ENCODE measurements around the gene FARSB.

FARSB gene

GRCh38 chr2:222669353-222669752 lies 13.5 kb upstream of the FARSB start:
- H3K27ac ChIP-seq: no peak overlapping the region
- DNase-seq (ENCODE audit: low read depth, low spot score): no peak

DNA sequence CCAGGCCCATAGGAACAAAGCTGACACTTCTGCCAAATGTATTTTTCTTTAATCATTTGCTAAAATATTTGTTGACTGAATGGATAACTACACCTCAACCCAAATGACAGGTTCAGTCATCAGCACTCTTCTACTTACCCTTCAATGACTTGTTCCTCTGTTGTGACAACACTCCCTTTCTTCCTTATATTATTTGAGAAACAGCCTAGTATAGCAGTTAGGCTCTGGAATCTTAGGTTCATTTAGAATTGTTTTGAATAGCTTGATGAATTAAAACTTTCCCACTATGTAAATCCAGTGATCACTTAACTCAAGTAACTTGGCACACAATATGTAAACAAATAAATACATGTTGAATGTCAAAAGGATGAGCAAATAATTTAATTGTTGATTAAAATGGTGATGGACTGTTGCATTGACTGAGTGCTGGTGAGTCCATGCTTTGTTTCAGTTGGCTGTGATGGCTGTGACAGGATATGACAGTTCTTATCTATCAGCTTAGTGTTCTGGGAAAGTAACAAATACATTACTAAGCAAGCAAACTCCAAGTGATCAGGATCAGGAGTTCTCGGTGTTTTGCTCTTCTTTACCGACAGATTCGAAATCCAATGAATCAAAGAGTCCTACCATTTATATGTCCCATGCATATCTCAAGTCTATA lies 12.7 kb upstream of the FARSB start:
- DNase-seq (ENCODE audit: low read depth, low spot score): no peak
- H3K27ac ChIP-seq: no peak overlapping the region

DNA sequence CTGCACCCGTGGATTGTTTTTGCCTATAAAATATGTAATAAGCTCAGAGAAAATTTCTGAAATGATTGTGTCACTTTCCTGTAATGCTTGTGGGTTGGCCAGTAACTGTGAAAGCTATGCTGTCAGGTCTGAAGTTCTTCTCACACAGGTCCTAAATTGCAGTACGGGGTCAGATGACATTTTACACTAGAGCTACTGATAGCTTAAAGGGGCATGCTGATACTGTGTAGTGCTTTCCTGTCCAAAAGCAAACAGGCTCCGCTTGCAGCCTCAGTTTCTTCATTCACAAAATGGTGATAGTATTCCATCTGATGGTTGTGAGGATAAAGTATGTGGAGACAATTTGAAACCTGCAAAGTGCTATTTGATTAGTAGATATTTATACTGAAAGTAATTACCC lies 7.6 kb upstream of the FARSB start:
- no peak overlapping the region for H3K27ac ChIP-seq
- DNase-seq (ENCODE audit: low read depth, low spot score): no peak

- no peak for DNase-seq (ENCODE audit: low read depth, low spot score)
- H3K27ac ChIP-seq: peak overlapping the region; percentile 87
Measured at GRCh38 chr2:222656526-222657446, 894 bp upstream of the FARSB start.

DNA sequence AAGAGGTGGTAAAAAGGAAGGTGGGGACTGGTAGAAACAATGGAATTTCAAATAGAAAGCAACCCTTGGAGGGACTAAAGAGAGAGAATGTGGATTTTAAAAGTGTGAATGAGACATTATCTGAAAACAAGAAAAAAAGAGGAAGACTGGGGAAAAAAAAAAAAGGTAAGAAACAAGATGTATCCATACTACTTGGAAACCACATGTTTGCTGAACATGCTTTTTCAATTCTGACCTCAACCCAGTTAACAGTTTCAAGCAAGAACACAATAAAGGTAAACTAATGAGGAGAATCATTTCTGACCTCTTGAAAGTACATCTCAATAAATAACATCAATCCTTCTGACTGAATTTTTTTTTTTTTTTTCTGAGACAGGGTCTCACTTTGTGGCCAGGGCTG lies 2.6 kb downstream of the FARSB start:
- peak overlapping the region; percentile 44 for H3K27ac ChIP-seq
- DNase-seq (ENCODE audit: low read depth, low spot score): no peak

GRCh38 chr2:222652491-222653255 lies 3.2 kb downstream of the FARSB start:
- no peak for DNase-seq (ENCODE audit: low read depth, low spot score)
- peak overlapping the region; percentile 44 for H3K27ac ChIP-seq

- DNase-seq (ENCODE audit: low read depth, low spot score): no peak
- peak overlapping the region; percentile 44 for H3K27ac ChIP-seq
Measured at GRCh38 chr2:222651718-222652418, 4.0 kb downstream of the FARSB start.

DNA sequence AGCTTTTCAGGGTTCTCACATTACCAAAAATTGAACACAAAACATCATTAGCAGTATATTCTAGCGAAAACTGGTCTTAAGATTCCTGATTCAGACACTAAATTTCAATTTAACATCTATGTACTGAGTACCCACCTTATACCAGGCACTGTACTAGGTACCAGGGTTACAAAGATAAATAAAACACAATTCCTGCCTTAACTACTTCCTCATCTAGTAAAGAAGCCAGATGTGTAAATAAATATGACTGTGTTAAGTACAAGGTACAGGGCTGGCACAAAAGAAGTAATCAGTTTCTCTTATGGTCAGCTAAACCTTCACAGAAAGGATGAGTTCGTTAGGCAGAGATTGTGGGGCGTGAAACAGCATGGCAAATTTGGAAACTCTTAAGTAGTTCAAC lies 6.1 kb downstream of the FARSB start:
- H3K27ac ChIP-seq: no peak overlapping the region
- DNase-seq (ENCODE audit: low read depth, low spot score): no peak

- DNase-seq (ENCODE audit: low read depth, low spot score): no peak
- H3K27ac ChIP-seq: no peak overlapping the region
Measured at GRCh38 chr2:222646008-222646407, 9.9 kb downstream of the FARSB start.

DNA sequence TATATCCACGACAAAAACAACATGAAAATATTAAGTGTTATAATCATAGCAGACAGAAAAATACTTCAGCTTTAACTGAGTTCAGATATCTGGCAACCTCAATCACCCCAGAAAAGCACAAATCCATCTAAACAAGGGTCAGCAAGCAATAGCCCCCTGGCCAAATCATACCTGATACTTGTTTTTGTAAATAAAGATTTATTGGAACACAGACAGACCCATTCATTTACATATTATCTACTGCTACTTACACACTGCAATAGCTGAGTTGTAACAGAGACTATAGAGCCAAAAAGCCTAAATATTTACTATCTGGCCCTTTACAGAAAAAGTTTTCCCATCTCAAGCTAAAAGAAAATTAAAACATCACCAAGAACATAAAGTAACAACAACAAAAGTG lies 12.8 kb downstream of the FARSB start:
- no peak for DNase-seq (ENCODE audit: low read depth, low spot score)

GRCh38 chr2:222641336-222641735 lies 14.6 kb downstream of the FARSB start:
- DNase-seq (ENCODE audit: low read depth, low spot score): no peak
- H3K27ac ChIP-seq: no peak overlapping the region

More for the DNA sequence above, 12.8 kb downstream of the FARSB start:
- no peak overlapping the region for H3K27ac ChIP-seq

DNA sequence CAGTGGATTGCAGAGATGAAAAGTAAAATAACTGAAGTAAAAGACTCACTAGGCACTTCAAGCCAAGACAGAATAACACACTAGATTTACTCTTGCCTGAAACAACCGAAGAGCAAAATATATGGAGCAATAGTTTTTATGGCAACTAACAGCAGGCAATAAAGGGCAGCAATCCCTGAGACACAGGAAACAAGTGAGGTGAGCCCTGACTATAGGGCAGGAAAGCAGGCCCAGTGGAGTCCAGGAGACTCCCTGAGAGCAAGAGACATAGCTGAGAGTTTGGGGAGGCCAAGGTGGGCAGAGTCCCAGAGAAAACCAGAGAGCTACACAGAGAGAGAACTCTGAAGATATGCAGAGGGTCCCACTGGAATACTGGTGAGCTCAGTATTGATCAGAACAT lies 18.8 kb downstream of the FARSB start:
- no peak overlapping the region for H3K27ac ChIP-seq
- DNase-seq (ENCODE audit: low read depth, low spot score): no peak

DNA sequence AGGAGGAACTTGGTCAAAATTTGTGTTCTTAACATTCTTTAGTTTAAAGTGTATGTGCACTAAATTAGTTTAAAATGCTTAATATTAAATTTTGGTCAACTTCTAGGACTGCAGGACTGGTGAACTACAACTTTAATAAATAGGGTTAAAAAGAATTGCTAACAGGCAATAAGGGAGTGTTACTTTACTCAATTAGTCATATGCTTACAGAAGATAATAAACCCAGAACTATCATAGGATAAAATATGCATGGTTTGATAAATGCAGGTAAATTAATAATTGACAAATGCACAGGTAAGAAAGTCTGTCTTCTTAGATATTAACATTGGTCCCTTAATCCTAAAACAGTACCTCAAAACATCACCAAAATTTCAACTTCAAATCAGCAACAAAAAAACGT lies 20.6 kb downstream of the FARSB start:
- H3K27ac ChIP-seq: no peak overlapping the region
- no peak for DNase-seq (ENCODE audit: low read depth, low spot score)

DNA sequence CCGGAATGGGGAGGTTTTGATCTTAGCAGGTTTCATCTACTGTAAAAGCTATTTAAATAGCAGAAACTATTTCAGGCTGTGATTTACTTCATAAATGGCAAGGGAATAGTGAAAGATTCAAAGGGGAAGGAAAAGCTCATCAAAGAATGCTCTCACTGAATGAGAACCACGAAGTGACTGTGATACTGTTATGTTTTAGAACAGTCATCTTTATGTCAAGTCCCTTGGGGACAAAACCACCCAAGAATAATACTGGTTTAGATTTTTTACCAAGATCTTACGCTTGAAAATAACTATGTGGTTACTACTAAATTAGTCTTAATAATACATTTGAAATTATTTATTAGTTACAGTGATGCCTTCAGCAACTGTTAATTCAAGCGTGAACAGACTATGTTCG lies 28.1 kb downstream of the FARSB start:
- H3K27ac ChIP-seq: no peak overlapping the region
- DNase-seq (ENCODE audit: low read depth, low spot score): no peak

GRCh38 chr2:222623756-222624309 lies 32.1 kb downstream of the FARSB start:
- no peak overlapping the region for H3K27ac ChIP-seq
- no peak for DNase-seq (ENCODE audit: low read depth, low spot score)

GRCh38 chr2:222622910-222623309 lies 33.0 kb downstream of the FARSB start:
- H3K27ac ChIP-seq: no peak overlapping the region
- DNase-seq (ENCODE audit: low read depth, low spot score): no peak

GRCh38 chr2:222621893-222622292 lies 34.0 kb downstream of the FARSB start:
- H3K27ac ChIP-seq: no peak overlapping the region
- DNase-seq (ENCODE audit: low read depth, low spot score): no peak

DNA sequence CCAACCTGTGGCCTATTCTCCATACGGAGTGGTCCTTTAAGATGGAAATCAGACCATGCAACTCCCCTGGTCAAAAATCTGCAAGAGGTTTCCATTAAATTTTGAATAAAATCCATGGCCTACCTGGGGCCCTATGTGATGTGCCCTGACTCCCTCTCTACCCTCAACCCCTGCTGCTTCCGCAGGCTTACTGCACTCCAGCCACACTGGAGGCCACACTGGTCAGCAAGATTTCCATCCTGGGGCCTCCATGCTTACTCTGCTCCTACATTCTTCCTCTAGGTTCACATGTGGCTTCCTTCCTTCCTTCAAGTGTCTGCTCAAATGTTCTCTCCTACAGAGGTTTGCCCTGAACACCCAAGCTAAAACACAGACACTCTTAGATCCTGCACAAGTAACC lies 40.6 kb downstream of the FARSB start:
- DNase-seq (ENCODE audit: low read depth, low spot score): no peak
- H3K27ac ChIP-seq: no peak overlapping the region

- H3K27ac ChIP-seq: no peak overlapping the region
- no peak for DNase-seq (ENCODE audit: low read depth, low spot score)
Measured at GRCh38 chr2:222613715-222614331, 42.1 kb downstream of the FARSB start.

DNA sequence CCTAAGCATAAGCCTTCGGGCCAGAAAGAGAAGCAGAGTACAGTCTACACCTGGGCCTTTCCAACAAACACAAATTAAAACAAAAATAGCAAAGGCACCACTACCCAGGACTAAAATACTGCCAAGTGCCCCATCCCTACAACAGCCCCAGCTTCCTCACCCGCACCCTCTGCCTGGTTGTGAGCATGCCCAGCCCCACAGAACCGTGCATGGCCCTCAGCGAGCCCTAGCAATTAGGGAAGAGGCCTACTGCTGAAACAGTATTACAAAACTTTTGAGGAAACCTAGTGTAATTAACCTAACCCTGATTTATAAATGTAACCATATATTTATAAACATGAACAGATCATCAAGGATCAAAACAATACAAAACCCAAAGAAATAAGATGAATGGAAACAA lies 44.2 kb downstream of the FARSB start:
- H3K27ac ChIP-seq: no peak overlapping the region
- no peak for DNase-seq (ENCODE audit: low read depth, low spot score)
